Measurements from ENCODE around the gene FBXO24. TPM values are rescaled to one million over a fixed set of nuclear protein-coding genes. Genes with fewer than 3 reads are reported as not detected.
"Not testable (repeated sequence)": the region's sequence is repeated elsewhere in the genome, so short reads cannot be mapped to it uniquely, and the experiment has no call there.

Gene FBXO24
- total and polyA plus RNA-seq, 8 donors, result 0.31 to 2.0 (median 0.81) TPM

DNA sequence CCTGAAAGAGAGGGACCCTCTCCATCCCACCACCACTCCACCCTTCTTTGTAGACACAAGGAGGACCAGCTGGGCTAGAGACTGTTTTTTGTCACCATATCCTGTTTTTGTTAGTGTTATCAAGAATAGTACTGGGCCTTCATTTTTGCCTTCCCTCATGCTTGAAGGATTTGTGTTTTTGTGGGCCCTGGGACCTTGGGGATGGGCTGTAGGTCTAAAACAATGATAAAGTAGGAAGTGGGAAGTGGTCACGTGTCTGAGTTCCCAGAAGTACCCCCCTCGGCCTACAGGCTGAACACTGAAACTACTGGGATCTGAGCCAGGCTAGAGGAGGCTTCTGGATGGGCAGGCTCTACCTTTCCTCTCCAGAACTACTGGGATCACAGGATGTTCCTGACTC, 38.3 kb upstream of the FBXO24 start:
- H3K27ac ChIP-seq, result peak overlapping the region; percentile 80 to 95 (median 90)
- no peaks in the 10 kb centered on the region for H3K9me3 ChIP-seq
- intact Hi-C loops (cut with DNase I), result no loop called here
- no peak overlapping the region for H3K4me3 ChIP-seq
- ATAC-seq (peak in 2 of 4 donors; percentile 13 to 17), DNase-seq (peak in 1 of 6 donors; percentile 44), FAIRE-seq (no peak)
- peaks cover 0 to 16% (median 2%) of the 10 kb centered on the region in 3 donors for H3K36me3 ChIP-seq
- TF ChIP-seq, protein P1, sequence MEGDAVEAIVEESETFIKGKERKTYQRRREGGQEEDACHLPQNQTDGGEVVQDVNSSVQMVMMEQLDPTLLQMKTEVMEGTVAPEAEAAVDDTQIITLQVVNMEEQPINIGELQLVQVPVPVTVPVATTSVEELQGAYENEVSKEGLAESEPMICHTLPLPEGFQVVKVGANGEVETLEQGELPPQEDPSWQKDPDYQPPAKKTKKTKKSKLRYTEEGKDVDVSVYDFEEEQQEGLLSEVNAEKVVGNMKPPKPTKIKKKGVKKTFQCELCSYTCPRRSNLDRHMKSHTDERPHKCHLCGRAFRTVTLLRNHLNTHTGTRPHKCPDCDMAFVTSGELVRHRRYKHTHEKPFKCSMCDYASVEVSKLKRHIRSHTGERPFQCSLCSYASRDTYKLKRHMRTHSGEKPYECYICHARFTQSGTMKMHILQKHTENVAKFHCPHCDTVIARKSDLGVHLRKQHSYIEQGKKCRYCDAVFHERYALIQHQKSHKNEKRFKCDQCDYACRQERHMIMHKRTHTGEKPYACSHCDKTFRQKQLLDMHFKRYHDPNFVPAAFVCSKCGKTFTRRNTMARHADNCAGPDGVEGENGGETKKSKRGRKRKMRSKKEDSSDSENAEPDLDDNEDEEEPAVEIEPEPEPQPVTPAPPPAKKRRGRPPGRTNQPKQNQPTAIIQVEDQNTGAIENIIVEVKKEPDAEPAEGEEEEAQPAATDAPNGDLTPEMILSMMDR (IDR thresholded peaks at IDR 0.05), result no peak
- WGBS, 2 donors, result 32 to 40% methylated on average over 2 of the region's 2 CpGs
- peaks cover 33 to 66% (median 64%) of the 10 kb centered on the region in 3 donors for H3K4me1 ChIP-seq
- no peaks in the 10 kb centered on the region for H3K27me3 ChIP-seq

DNA sequence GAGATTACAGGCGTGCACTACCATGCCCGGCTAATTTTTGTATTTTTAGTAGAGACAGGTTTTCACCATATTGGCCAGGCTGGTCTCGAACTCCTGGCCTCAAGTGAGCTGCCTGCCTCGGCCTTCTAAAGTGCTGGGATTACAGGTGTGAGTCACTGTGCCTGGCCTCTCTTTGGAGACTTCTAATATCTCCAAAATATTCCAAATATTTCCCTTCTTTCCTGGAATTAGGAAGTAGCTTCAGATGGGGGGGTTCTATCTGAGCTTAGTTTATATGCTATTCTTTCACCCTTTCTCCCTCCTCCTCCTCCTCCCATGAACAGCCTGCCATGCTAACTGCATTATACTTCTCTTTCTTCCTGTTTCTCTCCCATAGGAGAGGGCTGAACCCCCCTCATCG, 37.7 kb upstream of the FBXO24 start:
- Histone ChIP-seq H3K27ac (peak overlapping the region; percentile 80 to 95 (median 90)), H3K36me3 (peaks cover 0 to 22% (median 2%) of the 10 kb centered on the region in 3 donors), H3K4me1 (peaks cover 31 to 64% (median 59%) of the 10 kb centered on the region in 3 donors)
- FAIRE-seq; ATAC-seq; H3K27me3 ChIP-seq; DNase-seq; H3K4me3 ChIP-seq; H3K9me3 ChIP-seq; intact Hi-C loops (cut with DNase I): not testable (repeated sequence)
- whole genome bisulfite sequencing, 2 donors, result 77% methylated on average over 5 of the region's 5 CpGs

DNA sequence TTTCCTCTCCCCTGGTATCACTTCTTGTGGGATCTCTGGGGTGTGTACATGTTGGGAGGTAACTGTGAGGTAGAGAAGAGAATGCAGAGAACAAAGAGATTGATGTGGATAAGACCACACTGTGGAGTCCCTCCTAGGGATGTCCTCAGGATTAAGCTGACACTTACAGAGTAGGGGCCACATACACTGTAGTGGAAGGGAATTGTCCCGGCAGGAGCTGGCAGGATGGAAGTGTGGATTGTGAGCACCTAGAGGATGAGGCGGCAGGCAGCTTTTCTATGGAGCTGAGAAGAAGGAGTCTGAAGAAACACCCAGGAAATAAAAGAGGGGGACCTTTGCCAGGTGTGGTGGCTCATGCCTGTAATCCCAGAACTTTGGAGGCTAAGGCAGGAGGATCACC, 33.6 kb upstream of the FBXO24 start:
- DNase-seq (no peak), ATAC-seq (no peak), FAIRE-seq (no peak)
- H3K27ac ChIP-seq, result no peak overlapping the region
- H3K9me3 ChIP-seq, result no peaks in the 10 kb centered on the region
- intact Hi-C loops (cut with DNase I), result no loop called here
- peaks cover 0 to 52% (median 2%) of the 10 kb centered on the region in 3 donors for H3K36me3 ChIP-seq
- H3K27me3 ChIP-seq, result no peaks in the 10 kb centered on the region
- peaks cover 5 to 23% (median 18%) of the 10 kb centered on the region in 3 donors for H3K4me1 ChIP-seq
- 97 to 100% methylated on average over 2 of the region's 2 CpGs for WGBS, 2 donors
- TF ChIP-seq, protein P1 (IDR thresholded peaks at IDR 0.05), result no peak
- no peak overlapping the region for H3K4me3 ChIP-seq

DNA sequence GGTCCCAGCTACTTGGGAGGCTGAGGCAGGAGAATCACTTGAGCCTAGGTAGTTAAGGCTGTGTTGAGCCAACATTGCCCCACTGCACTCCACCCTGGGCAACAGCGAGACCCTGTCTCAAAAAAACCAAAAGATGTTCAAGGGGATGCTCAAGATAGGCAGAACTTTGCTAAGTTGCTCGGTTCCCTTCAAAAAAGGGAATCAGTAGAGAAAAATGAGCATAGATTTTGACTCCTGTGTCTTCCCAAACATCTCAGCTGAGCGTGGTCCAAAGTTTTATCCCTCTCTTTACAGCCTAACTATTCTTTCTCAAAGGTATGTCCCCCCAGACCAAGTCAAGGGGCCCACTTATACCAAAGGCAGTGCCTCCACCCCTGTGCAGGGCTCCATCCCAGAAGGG, 33.1 kb upstream of the FBXO24 start:
- 97 to 98% methylated on average over 3 of the region's 3 CpGs for WGBS, 2 donors
- no peak overlapping the region for H3K27ac ChIP-seq
- H3K4me1 ChIP-seq, result peaks cover 0 to 18% (median 13%) of the 10 kb centered on the region in 3 donors
- no peak overlapping the region for H3K4me3 ChIP-seq
- ATAC-seq, result no peak
- intact Hi-C loops (cut with DNase I), result no loop called here
- no peaks in the 10 kb centered on the region for H3K27me3 ChIP-seq
- FAIRE-seq, result no peak
- TF ChIP-seq, protein P1 (IDR thresholded peaks at IDR 0.05), result no peak
- DNase-seq, result no peak
- H3K9me3 ChIP-seq, result no peaks in the 10 kb centered on the region
- H3K36me3 ChIP-seq, result peaks cover 0 to 56% (median 2%) of the 10 kb centered on the region in 3 donors

DNA sequence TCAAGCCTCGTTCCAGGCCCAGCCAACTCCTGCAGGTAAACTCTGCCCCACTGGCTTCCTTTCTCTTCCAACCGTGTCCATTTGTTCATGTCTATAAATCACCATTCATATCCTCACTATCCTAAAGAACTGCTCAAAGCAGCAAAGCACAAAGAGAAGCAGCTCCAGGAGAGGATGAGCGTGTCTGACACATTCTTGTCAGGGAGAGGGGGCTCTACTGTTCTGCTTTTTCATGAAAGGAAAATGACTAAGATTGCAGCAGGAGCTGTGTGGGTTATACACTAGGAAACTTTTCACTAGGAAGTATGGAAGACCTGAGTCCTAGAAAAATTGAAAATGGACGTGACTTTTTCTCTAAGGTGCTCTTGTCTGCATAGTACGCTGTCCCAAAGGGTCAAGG, 30.4 kb upstream of the FBXO24 start:
- no peak for ATAC-seq
- Histone ChIP-seq H3K27ac (no peak overlapping the region), H3K9me3 (no peaks in the 10 kb centered on the region), H3K4me1 (peaks cover 0 to 5% (median 4%) of the 10 kb centered on the region in 3 donors), H3K4me3 (no peak overlapping the region), H3K27me3 (no peaks in the 10 kb centered on the region), H3K36me3 (peaks cover 0 to 51% (median 2%) of the 10 kb centered on the region in 3 donors)
- TF ChIP-seq, protein P1 (IDR thresholded peaks at IDR 0.05), result no peak
- no peak for FAIRE-seq
- WGBS, 2 donors, result 87 to 88% methylated on average over 5 of the region's 5 CpGs
- DNase-seq, result no peak
- intact Hi-C loops (cut with DNase I), result no loop called here

Data from pancreas (tissue), 10 donors.